Prostate gland (tissue), 2 donors: ENCODE measurements around the gene IL18RAP.

Source experiments
- CTCF ChIP-seq, 4 experiments: fragments of 200-600 bp in 2 of 4; fragments of 450-650 bp in 2 of 4; sonication (generic) in 2 of 4; IDR thresholded peaks; 1 replicate in 3 of 4; 2 replicates in 1 of 4; pipeline ENCODE4 v1.5.1; 2016 to 2019; ENCODE audit warnings: antibody characterized with exemption in 4 of 4, mild to moderate bottlenecking in 2 of 4, moderate library complexity in 2 of 4
- POLR2A ChIP-seq: fragments of 450-650 bp; IDR thresholded peaks from one replicate; pipeline ENCODE4 v1.6.1; 2016; ENCODE audit warnings: antibody characterized with exemption, mild to moderate bottlenecking

- TF ChIP-seq CTCF (IDR thresholded peaks at IDR 0.05), result no peak
- no peak for TF ChIP-seq POLR2A
Measured at GRCh38 chr2:102420290-102420689, 2.7 kb upstream of the IL18RAP start.
